ENCODE results near the gene NADK.
"Not testable (repeated sequence)": the region's sequence is repeated elsewhere in the genome, so short reads cannot be mapped to it uniquely, and the experiment has no call there.

NADK gene

GRCh38 chr1:1748686-1749321 lies 29.5 kb downstream of the NADK start:
- DNase-seq (ENCODE audit: low read depth in 2 of 2) = no peak

- DNase-seq (ENCODE audit: low read depth in 2 of 2) = not testable (repeated sequence)
Observed at GRCh38 chr1:1746566-1746909, 31.7 kb downstream of the NADK start.

- DNase-seq (ENCODE audit: low read depth in 2 of 2) = peak; percentile 57 to 80
Observed at GRCh38 chr1:1745651-1746565, 32.4 kb downstream of the NADK start.

- not testable (repeated sequence) for DNase-seq (ENCODE audit: low read depth in 2 of 2)
Observed at GRCh38 chr1:1742529-1742928, 35.7 kb downstream of the NADK start.

- not testable (repeated sequence) for DNase-seq (ENCODE audit: low read depth in 2 of 2)
Observed at GRCh38 chr1:1741013-1741412, 37.3 kb downstream of the NADK start.

- DNase-seq (ENCODE audit: low read depth in 2 of 2) = not testable (repeated sequence)
Observed at GRCh38 chr1:1738799-1739337, 39.4 kb downstream of the NADK start.

- not testable (repeated sequence) for DNase-seq (ENCODE audit: low read depth in 2 of 2)
Observed at GRCh38 chr1:1737675-1738590, 40.3 kb downstream of the NADK start.

GRCh38 chr1:1732381-1732780 lies 45.9 kb downstream of the NADK start:
- no peak for DNase-seq (ENCODE audit: low read depth in 2 of 2)

- DNase-seq (ENCODE audit: low read depth in 2 of 2) = no peak
Observed at GRCh38 chr1:1730870-1731269, 47.4 kb downstream of the NADK start.

- DNase-seq (ENCODE audit: low read depth in 2 of 2) = not testable (repeated sequence)
Observed at GRCh38 chr1:1730230-1730629, 48.0 kb downstream of the NADK start.

GRCh38 chr1:1729116-1729816 lies 49.0 kb downstream of the NADK start:
- not testable (repeated sequence) for DNase-seq (ENCODE audit: low read depth in 2 of 2)

- DNase-seq (ENCODE audit: low read depth in 2 of 2) = not testable (repeated sequence)
Observed at GRCh38 chr1:1728308-1729005, 49.8 kb downstream of the NADK start.

GRCh38 chr1:1727131-1727651 lies 51.1 kb downstream of the NADK start:
- DNase-seq (ENCODE audit: low read depth in 2 of 2) = not testable (repeated sequence)

GRCh38 chr1:1726088-1726487 lies 52.2 kb downstream of the NADK start:
- DNase-seq (ENCODE audit: low read depth in 2 of 2) = not testable (repeated sequence)

GRCh38 chr1:1724035-1724864 lies 54.0 kb downstream of the NADK start, which contains the start of gene CDK11A:
Gene CDK11A (minus strand): TSS chr1:1724357. CDS start chr1:1722818, 1,539 bp downstream.
- peak; percentile 97 to 100 for DNase-seq (ENCODE audit: low read depth in 2 of 2)

- no peak for DNase-seq (ENCODE audit: low read depth in 2 of 2)
Observed at GRCh38 chr1:1721201-1721600, 57.1 kb downstream of the NADK start.

GRCh38 chr1:1715109-1715883 lies 63.0 kb downstream of the NADK start:
- not testable (repeated sequence) for DNase-seq (ENCODE audit: low read depth in 2 of 2)

GRCh38 chr1:1707897-1708296 lies 70.4 kb downstream of the NADK start:
- not testable (repeated sequence) for DNase-seq (ENCODE audit: low read depth in 2 of 2)

Measured in activated CD8-positive, alpha-beta memory T cell treated with anti-CD3 and anti-CD28 coated beads for 4 hours (primary cell).